ENCODE data around the gene ZBTB20.

Gene ZBTB20

DNA sequence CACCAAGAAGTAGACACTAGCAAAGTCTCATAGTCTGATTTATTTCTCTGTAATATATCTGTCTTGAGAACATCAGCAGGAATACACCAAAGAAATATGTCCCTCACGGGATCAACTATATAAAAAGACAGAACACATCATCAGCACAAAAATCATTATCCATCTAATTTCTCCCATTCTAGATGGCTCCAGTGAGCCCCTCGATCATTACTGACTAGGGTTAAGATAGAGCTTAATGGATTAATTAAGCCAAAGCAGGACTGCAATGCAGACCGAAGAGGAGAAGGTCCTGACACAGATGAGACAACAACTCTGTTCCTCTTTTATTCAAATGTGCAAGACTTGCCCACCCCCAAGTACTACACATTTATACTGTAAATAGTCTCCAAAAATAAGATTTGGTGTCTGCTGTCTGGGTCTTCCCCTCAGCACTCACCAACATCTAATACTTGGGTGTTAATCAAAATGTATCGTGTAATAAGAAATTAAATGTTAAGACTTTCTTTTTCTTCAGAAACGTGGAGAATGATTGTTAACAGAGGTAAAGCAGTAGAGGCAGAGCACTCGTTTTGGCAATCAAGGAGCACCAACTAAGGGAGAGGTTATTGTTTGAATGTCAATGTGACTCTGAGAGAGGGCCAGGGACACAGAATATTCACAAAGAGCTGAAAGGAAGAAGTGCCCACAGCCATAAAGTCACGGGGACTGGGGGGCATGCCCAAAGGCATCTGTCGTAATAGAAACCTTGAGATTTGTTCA lies 719.6 kb downstream of the ZBTB20 start:
- no peak for DNase-seq

DNA sequence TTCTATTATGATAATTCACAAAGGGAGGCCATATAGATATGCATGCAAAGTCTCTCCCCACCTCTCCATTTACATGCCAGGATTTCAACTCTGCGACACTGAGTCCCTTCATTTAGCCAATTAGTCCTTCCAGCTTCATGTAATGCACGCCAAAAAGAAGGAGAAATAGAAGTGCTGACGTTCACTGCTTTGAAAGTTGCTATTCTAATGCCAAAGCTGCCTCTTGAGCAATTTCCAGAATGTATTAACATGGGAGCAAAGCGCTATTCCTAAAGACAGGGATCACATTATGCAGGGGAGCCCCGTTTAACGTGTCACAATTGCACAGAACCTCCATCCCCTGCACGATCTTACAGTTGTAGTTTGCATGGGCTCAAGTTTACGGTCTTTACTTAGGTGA lies 722.8 kb downstream of the ZBTB20 start:
- no peak for DNase-seq

DNA sequence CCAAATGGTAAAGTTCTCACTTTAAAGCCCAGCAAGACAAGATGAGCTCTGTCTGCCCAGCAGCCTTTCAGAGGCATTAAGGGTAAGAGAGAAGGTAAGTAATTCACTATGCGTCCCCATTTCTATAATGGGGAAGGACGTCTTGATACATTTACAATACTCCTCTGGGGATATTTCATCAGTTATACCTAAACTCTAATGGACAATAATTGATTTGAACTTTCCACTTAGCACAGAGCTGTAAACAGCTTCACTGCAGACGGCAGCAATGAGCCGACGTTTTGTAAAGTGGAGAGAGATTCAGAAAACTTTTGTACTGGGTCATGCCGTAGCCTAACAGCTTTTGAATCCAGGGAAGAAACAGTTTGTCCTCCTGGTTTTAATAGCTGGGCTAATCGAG lies 725.9 kb downstream of the ZBTB20 start:
- DNase-seq = no peak

DNA sequence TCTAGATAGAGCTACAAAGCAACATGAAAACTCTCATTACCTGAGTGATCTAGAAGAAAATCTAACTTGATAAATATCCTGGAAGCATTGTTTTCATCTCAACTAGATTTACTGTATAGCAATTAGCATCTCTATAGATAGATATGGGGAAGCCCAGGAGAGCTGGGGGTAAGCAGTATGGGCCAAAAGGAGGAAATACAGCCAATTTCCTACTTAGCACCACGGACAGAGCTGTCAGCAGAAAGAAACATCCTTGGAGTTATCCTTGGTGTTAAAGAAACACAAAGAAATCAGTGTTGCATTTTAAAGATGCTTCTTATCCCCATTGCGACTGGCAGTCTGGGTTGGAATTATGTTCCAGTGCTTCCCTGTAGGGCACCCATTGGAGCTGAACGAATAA lies 727.0 kb downstream of the ZBTB20 start:
- DNase-seq = no peak

DNA sequence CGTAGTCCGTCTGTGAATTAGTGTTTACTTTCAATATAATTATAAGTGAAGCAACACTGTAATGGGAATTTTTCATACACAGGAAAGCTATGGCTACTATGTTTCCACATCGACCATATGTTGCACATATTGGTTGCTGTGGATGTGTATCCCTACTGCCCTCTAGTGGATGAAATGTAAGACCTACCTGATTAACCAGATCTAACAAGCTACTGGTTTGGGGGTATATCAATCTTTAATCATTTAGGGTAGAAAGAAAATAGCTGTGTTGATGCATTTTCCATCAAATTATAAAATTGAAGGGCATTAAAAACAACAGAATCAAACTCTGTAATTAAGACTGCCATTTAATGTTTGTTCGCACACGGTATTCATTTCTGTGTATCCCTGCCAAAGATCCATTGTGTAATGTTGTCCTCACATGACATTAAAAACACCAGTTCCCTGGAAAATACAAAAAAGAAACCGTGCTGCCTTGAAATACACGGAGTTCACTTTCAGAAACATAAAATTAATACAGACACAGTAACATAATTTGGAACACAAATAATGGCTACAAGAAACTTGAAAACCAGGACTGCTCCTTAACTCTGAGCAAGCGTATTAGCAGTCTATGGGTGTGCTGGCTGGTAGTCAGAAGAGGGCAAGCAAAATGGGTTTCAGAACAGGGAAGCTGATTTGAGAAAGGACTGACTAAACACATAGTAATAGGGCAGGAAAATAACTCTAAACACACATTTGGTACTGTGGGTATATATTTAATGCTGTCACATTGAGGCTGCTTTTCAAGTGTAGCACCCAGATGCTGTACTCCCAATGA lies 728.2 kb downstream of the ZBTB20 start:
- DNase-seq = no peak

DNA sequence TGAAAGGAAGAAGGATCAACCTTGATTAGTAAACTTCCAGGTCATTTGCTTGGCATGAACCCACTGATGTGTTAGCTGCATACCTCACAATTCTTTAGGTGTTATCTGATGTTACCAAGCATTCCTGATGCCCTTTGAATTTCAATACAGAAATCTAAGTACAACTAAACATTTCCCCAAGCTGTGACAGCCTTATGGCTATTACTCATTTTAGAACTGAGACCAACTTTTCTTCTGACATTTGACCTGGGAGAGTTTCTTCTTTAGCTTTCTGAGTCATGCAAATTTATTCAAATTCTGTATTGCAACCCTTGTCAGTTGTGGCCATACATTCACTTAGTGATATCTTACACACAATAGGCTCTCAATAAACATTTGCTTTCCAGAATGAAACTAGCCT lies 729.0 kb downstream of the ZBTB20 start:
- no peak for DNase-seq

DNA sequence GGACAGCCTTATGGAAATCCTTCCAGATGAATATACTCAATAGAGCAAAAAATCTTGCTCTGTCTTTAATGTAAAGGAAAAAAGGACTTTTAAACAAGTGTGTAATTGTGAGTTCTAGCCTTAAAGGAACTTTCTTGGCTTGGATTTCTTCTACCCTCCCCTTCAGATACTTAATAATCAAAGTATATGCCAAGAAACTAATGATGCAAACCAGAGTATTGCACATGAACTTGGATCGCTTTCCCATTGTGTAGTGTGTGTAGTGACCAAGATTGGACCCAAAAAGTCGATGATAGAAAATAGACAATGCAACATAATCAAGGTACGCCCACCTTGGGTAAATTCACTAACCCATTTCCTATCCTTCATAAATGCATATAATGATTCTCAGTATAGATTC lies 729.4 kb downstream of the ZBTB20 start:
- no peak for DNase-seq

DNA sequence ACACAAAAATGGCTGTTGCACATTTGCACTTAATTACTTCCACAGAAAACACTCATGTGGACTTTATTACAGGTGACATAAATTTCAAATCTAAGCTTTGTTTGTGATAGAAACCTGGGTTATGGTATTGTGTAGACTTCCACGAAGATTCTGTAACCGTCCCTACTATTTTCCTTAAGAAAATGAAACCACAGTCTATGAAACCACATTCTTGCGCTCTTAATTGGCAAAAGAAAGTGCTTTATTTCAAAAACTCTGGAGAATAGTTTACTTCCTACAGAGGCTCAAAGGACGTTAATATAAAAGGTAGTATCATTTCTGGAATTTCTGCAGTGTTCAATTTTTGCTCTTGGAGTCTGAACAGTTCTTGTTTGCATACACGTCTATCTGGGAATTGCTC lies 729.8 kb downstream of the ZBTB20 start:
- no peak for DNase-seq

DNA sequence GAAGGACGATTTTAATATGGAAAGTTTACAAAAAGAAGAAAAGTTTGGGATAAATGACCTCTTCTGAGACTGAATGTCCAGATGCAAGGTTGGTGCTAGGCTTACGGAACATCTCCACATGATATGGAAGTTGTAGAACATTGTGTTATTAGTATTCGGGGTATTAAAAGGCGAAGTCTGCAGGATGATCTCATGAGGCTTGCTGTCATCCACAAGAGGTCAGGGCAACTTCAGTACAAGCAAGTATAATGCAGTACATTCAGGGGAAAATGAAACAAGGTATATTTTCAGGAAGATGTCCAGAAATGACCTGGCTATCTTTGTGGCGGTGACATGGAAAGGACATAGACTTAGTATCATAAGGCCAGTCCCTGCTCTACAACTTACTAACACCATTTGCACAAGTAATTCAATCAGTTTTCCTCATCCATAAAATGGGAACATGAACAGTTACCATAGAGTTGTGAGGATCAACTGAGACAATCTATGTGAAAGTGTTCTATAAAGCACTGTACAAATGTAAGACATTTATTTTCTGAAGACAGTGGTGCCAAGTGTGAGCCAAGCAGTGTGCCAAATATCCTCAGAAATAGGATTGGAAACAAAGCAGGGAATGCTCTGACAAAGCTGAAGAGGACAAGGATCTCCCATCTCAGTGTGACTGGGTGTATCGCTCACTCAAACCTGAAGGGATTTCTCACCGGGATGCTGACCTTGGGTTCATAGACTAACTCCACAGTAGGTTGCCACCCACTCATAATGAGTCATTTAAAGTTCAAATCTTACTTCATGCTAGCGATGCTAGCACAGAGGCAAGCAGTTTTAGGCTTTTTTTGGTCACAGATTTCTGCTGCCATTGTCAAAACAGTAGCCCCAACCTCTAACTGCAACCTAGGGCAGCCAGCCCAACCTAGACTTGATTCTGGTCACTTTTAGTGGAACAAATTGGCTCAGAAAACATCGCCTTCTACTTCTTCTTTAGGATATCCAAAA lies 735.0 kb downstream of the ZBTB20 start:
- no peak for DNase-seq

DNA sequence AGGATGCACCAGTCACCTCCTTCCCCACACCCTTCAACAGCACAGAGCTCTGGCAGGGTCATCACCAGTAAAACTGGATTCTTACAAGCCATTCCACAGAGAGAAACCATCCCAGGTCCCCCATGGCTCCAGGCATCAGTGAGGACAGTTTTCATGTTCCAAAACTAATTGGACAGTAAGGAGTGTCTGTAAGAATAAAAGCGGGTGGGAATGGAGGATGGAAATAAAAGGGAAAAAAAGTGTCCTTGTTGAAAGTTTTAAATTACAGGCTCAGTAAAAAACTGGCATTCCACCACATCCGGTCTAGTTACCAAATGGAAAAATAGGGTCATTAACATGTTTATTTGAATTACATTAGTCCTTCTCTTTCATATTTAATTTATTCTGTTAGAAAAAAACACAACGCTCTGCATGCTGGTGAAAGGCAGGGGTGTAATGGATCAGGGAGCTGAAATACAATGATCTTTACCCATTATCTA lies 735.9 kb downstream of the ZBTB20 start:
- no peak for DNase-seq

DNA sequence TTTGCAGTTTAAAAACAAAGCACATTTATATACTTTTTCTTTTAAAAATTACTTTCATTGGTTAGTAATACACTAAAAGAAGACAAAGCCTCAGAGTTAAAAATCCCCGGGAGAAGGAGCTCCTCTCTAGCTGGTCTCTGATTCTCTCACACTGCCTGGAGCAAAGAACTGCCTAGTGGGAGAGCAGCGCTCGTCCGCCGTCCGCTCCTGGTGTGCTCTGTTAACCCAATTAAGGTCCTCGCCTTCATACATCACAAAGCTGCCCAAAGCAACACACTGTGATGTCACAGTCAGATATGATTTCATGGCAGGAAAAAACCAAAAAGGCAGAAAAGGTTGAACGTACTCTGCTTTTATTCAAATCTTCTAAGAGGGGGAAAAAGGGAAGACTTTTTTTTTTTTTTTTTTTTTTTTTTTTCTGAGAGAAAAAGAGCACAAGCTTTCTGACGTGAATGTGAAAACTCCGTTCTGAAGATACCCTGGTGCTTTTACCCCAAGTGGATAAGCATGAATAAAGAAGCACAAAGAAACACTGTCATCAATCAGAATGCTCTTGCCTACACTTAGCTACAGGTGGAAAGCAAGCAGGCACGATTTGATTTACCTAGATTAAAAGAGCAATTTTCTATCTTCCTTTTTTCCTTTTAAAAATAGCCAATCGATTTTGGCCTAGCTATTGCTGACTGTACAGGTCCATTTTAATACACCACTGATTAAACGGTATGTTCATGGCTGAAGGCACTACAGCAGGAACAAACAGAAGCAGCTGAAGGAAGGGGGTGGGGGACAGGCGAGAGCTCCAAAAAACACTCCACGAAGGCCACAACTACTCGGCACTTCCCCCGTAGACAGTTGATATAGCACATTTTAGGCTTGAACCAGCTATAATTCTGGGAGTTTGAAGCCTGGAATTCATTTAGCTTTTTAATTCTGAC lies 738.1 kb downstream of the ZBTB20 start:
- no peak for DNase-seq

DNA sequence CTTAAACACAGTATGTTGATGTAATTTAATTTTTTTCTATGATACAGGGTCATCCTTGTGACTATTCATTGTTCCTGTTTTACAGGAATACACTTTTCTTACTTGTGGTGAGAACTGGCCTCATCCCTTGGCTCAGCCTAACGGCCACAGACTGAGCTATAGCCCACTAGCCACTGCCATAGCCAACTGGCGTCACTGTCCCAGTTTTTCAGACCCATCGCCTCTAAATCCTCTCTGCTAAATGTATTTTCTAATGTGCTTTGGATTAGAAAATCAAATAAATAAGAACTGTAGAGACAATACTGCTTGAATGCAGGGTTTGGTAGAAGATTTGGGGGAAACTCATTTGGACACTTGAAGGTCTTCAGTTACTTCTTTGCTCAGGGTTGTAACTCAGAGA lies 740.2 kb downstream of the ZBTB20 start:
- DNase-seq = no peak

DNA sequence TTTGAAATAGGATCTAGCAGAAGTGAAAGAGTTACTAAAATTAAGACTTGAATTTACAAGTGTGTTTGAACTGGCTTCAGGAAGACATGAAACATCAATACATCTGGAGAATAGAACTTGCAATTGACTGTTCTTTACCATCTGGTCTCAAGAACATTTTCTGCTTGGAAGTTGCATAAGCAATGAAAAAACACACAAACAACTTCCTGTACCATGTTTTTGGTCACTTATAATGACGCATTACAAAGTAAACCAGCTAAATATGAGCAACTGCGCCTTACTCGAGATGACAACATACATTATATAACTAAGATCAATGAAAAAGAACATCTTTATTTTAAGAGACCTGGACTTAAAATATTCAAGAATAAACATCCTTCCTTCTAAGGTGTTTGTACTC lies 740.8 kb downstream of the ZBTB20 start:
- DNase-seq = no peak

DNA sequence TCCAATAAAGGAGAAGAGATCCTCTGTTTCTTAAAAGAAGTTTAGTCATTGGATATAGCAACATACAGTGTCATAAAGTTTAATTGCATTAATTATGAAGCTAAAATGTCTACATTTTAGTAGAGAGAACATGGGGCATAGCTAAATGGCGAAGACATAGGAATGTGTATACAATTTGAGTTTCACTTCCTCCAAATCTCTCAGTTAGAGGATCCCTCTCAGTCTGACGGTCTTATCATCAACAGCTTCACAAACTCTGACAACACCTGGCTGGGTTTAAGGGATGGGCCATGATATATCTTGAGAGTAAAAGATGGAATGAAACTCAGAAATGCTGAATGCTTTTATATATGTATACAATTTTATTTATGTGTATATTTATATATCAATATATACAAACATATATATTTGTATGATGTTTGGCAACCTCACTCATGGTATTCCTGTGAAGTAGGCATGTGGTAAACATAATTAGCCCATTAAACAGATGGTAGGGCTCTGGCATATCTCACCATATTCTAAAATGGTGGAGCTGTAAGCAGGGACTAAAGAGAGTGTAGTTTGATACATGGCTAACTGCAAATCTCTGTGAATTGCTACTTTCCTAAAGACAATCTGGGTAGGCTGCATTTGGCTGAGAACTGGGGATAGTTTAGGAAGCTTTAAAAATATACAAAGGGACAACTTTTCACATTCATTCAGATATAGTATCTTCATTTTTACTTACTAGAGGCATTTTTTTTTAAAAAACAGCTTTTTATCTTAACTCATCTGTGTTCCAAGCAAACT lies 741.7 kb downstream of the ZBTB20 start:
- no peak for DNase-seq

DNA sequence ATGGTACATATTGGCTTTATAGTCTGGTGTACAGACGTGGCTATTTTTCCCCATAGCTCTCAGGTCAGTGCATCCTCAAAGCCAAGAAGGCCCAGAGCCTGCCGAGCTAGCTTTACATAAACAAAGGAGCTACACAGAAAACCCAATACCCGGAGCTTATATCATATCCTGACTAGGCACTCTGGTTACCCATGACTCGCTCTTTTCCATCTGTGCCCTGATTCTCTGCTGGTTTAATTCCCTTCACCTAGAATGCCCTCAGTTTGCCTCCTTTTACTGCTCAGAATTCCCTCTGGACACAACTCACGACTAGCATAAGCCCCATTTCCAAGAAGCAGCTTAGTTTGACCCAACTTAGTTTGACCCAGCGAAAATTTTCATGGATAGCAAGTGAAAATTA lies 742.5 kb downstream of the ZBTB20 start:
- no peak for DNase-seq

DNA sequence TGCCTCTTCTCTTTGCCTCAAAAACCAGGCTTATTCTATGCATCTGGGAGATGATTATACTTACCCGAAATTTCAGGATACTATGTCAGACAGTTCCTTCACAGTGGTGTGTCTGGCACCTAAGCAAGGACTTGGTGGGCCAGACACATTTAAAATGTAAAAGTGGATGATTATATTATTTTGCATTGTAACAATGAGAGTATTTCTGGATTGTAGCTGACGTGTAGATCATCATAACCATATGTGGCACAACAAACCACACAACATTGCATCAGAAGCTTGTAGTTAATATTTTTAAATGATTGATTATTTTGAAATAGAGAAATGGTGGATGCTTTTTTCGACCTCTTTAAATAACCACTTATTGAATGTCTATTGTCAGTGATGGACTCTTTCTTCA lies 744.2 kb downstream of the ZBTB20 start:
- no peak for DNase-seq

DNA sequence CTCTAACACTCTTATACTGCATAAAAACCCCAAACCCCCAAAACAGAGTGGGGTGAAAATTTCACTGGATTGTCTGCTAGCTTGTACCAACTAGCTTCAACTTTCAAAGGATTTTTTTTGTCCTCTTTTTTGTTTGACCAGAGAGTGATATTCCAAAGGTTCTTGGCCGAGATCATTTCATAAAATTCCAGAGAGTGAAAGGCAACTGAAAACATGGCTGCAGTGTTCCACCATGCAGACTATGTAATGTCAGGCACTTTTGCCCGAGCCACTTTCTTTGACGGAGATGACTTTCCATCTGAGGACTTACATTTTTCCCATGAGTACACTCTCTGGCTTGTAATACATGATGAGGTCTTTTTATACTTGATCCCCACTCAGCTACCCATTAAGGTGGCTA lies 745.7 kb downstream of the ZBTB20 start:
- no peak for DNase-seq

DNA sequence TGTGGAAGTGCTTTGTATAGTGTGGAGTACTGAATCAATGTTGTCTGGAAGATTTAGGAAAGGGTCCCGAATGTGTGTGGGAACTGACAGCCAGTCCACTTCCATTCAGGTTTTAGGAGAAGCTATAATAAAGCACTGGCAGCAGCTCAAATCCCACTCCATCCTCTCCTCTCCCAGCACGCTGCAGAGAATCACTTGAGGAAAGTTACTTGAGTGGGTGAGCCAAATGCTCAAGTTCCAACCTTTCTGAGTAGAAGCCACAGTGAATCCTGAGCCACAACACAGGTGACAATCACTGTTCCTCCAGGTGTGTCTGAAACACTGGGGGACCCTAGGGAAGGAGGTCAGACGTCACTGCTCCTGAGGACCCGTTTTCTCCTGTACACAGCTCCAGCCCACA lies 746.7 kb downstream of the ZBTB20 start:
- DNase-seq = no peak

DNA sequence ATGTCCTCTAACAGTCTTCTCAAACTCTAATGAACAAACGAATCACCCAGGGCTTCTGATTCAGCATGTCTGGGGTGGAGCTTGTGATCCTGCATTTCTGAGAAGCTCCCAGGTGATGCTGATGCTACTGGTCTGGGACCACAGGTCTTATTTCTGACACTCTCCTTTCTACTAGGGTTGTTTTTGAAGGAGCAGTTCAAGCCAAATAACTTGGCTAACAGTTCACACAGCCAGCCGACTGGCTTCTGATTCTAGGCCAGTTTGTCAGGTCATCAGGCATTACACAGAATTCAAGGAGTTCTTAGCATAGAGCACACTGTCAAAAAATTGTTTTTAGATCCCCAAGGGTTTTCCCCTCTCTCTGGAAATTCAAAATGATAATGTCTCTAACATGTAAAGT lies 752.5 kb downstream of the ZBTB20 start:
- no peak for DNase-seq

DNA sequence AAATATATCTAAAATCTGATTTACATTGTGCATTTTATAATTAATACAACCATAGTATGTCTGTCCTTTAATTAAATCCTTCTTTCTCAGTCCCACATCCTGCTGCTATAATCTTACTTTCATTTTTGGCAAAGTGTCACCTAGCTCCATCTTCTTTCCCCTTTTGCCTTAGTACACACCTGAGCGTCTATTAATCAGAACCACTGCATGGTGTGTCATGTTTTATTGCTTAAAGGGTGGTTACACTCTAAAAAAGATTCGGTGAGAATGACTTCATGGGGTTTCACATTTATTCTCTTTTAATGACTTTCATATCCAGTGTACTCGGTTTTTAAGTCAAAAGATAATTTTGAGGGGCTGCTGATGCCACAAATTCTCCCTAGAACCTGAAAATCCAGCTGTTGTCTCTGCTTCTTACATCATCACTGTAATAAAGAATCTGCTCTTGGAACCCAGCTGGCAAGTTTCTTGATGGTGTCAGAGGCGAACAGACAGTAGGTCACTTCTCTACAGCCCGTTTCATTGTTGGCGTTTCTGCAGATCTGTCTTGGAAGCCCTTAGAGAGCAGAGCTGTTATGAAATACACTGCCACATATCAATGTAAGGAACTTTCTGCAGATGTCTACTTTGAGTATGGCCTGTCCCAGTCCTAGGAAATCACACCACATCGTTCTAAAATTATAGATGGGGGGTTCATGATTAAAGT lies 753.6 kb downstream of the ZBTB20 start:
- DNase-seq = no peak

Data from T-helper 9 cell (primary cell).